Panc1 (cell line): ENCODE data around the gene DNAJB5. TPM values are rescaled to one million over a fixed set of nuclear protein-coding genes. Genes with fewer than 3 reads are reported as not detected.

Experiments
- ATAC-seq: fragments of 200-7000 bp; cut with Tn5 transposase; 2 replicates; pipeline ENCODE4 v1.9.1; 2020; ENCODE audit warnings: mild to moderate bottlenecking, moderate library complexity
- BruUV-seq: library from RNA; stranded (reverse); fragments of 400-500 nt; replicated peaks from 2 replicates; lab custom pipeline; 2021; lab: Mats Ljungman, UMichigan
- CTCF ChIA-PET: fragments of 300-600 bp; sonication (Branson Sonifier 250); formaldehyde crosslinking; loops from one replicate; lab custom pipeline; 2022; ENCODE audit warnings: antibody characterized with exemption; lab: Charles Lee
- POLR2A ChIA-PET: fragments of 300-600 bp; sonication (Branson Sonifier 250); formaldehyde crosslinking; loops from one replicate; lab custom pipeline; 2022; ENCODE audit warnings: antibody characterized with exemption; lab: Charles Lee
- DNase-seq: peaks from one replicate; pipeline ENCODE4 v3.0.0-alpha.2; 2010; ENCODE audit warnings: low read depth, low spot score
- H3K27ac ChIP-seq: 2 replicates; pipeline ENCODE4 v1.5.1; 2011; ENCODE audit warnings: mild to moderate bottlenecking, low read length, inconsistent platforms
- H3K27me3 ChIP-seq: fragments of 200-500 bp; sonication (Bioruptor generic); 2 replicates; pipeline ENCODE4 v1.6.0; 2014; ENCODE audit warnings: low read length, inconsistent platforms; ENCODE audit not compliant: control insufficient read depth, insufficient read depth
- H3K36me3 ChIP-seq: fragments of 200-500 bp; sonication (Bioruptor generic); 2 replicates; pipeline ENCODE4 v1.5.1; 2014; ENCODE audit warnings: inconsistent platforms, mild to moderate bottlenecking, low read length, moderate library complexity; ENCODE audit not compliant: control insufficient read depth, insufficient read depth
- H3K4me1 ChIP-seq: 2 replicates; pipeline ENCODE4 v1.5.1; 2011; ENCODE audit warnings: inconsistent platforms, mild to moderate bottlenecking, low read length, moderate library complexity; ENCODE audit not compliant: control insufficient read depth, insufficient read depth
- H3K4me3 ChIP-seq, 2 experiments: 2 replicates each; pipeline ENCODE4 v1.5.1; 2011 to 2012; ENCODE audit warnings: low read depth in 2 of 2, low read length in 2 of 2, mild to moderate bottlenecking in 2 of 2, inconsistent platforms in 1 of 2, moderate library complexity in 1 of 2
- H3K9me3 ChIP-seq: fragments of 200-500 bp; sonication (Bioruptor generic); 2 replicates; pipeline ENCODE4 v1.5.1; 2014; ENCODE audit warnings: low read depth, mild to moderate bottlenecking, inconsistent platforms, low read length, moderate library complexity; ENCODE audit not compliant: control insufficient read depth, insufficient read depth
- POLR2AphosphoS5 ChIP-seq: IDR thresholded peaks from 2 replicates; pipeline ENCODE4 v1.6.1; 2012; ENCODE audit warnings: mild to moderate bottlenecking, low read depth, low read length, moderate library complexity
- SIN3A ChIP-seq: IDR thresholded peaks from 2 replicates; pipeline ENCODE4 v1.6.1; 2012; ENCODE audit warnings: low read depth, mild to moderate bottlenecking, low read length, moderate library complexity, borderline replicate concordance; ENCODE audit not compliant: insufficient read depth
- TCF7L2 ChIP-seq: IDR thresholded peaks from 2 replicates; pipeline ENCODE4 v1.6.1; 2011; ENCODE audit warnings: mild to moderate bottlenecking, low read depth, low read length, inconsistent platforms
- in situ Hi-C: cut with HindIII; loops from 2 replicates; pipeline ENCODE4 v1.10.0; 2016; ENCODE audit warnings: low sequenced_read_pairs, low pct_unique_long_range_greater_than_20kb
- intact Hi-C: fragments of 100-400 bp; cut with micrococcal nuclease; formaldehyde crosslinking; loops from one replicate; pipeline ENCODE4 v1.10.0; 2022; ENCODE audit not compliant: unreplicated experiment
- total RNA-seq: library from RNA; stranded (reverse); gene quantifications from one replicate; pipeline ENCODE4 v1.2.1, GENCODE V29; 2021; ENCODE audit not compliant: unreplicated experiment
- TF ChIP-seq, protein P1 (sequence below): fragments of 450-650 bp; IDR thresholded peaks from 2 replicates; pipeline ENCODE4 v1.5.1; 2017; ENCODE audit warnings: mild to moderate bottlenecking
- TF ChIP-seq, protein P2 (sequence below), 2 experiments: IDR thresholded peaks; 2 replicates each; pipeline ENCODE4 v1.6.1; 2011 to 2012; ENCODE audit warnings: low read depth in 2 of 2, control low read depth in 1 of 2, low read length in 1 of 2, mild to moderate bottlenecking in 1 of 2, moderate library complexity in 1 of 2; ENCODE audit not compliant: insufficient read depth in 1 of 2

Gene DNAJB5
- total RNA-seq, 1 experiment from 2014 or later, result 9.7 TPM

DNA sequence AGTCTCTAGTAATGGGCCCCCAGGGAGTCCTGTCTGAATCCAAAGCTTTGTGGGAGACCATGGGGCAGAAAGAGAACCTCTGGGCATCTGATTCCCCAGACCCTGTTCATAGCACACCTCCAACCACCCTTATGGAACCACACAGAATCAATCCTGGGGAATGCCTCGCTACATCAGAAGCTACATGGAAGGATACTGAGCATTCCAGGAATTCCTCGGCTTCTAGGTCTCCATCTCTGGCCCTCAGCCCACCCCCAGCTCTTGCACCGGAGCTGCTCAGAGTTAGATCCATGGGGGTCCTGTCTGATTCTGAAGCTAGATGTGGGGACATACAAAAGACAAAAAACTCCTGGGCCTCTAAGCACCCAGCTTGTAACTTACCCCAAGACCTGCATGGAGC lies 54.5 kb downstream of the DNAJB5 start:
- intact Hi-C loops (no loop called here), in situ Hi-C loops (no loop called here)
- ATAC-seq (no peak), DNase-seq (no peak)
- ChIA-PET POLR2A (no interaction called here), CTCF (no interaction called here)
- Histone ChIP-seq H3K9me3 (no peaks in the 10 kb centered on the region), H3K4me3 (no peak overlapping the region), H3K36me3 (0 out of 2 replicates have a peak, but pooled peaks cover 4% of the 10 kb centered on the region), H3K4me1 (no peaks in the 10 kb centered on the region), H3K27me3 (no peaks in the 10 kb centered on the region), H3K27ac (no peak overlapping the region)
- TF ChIP-seq, protein P1, sequence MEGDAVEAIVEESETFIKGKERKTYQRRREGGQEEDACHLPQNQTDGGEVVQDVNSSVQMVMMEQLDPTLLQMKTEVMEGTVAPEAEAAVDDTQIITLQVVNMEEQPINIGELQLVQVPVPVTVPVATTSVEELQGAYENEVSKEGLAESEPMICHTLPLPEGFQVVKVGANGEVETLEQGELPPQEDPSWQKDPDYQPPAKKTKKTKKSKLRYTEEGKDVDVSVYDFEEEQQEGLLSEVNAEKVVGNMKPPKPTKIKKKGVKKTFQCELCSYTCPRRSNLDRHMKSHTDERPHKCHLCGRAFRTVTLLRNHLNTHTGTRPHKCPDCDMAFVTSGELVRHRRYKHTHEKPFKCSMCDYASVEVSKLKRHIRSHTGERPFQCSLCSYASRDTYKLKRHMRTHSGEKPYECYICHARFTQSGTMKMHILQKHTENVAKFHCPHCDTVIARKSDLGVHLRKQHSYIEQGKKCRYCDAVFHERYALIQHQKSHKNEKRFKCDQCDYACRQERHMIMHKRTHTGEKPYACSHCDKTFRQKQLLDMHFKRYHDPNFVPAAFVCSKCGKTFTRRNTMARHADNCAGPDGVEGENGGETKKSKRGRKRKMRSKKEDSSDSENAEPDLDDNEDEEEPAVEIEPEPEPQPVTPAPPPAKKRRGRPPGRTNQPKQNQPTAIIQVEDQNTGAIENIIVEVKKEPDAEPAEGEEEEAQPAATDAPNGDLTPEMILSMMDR, result no peak
- TF ChIP-seq, protein P2, sequence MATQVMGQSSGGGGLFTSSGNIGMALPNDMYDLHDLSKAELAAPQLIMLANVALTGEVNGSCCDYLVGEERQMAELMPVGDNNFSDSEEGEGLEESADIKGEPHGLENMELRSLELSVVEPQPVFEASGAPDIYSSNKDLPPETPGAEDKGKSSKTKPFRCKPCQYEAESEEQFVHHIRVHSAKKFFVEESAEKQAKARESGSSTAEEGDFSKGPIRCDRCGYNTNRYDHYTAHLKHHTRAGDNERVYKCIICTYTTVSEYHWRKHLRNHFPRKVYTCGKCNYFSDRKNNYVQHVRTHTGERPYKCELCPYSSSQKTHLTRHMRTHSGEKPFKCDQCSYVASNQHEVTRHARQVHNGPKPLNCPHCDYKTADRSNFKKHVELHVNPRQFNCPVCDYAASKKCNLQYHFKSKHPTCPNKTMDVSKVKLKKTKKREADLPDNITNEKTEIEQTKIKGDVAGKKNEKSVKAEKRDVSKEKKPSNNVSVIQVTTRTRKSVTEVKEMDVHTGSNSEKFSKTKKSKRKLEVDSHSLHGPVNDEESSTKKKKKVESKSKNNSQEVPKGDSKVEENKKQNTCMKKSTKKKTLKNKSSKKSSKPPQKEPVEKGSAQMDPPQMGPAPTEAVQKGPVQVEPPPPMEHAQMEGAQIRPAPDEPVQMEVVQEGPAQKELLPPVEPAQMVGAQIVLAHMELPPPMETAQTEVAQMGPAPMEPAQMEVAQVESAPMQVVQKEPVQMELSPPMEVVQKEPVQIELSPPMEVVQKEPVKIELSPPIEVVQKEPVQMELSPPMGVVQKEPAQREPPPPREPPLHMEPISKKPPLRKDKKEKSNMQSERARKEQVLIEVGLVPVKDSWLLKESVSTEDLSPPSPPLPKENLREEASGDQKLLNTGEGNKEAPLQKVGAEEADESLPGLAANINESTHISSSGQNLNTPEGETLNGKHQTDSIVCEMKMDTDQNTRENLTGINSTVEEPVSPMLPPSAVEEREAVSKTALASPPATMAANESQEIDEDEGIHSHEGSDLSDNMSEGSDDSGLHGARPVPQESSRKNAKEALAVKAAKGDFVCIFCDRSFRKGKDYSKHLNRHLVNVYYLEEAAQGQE (IDR thresholded peaks at IDR 0.05; ENCODE audit: insufficient read depth in 1 of 2, low read depth in 2 of 2, low read length in 1 of 2), result no peak
- TF ChIP-seq TCF7L2 (no peak), SIN3A (no peak), POLR2AphosphoS5 (no peak)
- no TSS peak for BruUV-seq

Other genes starting within 250 kb of the DNAJB5 start
- 0.08 TPM for gene PHF24, start 31.5 kb upstream of the DNAJB5 start, total RNA-seq
- 472 TPM for gene VCP, start 82.9 kb downstream of the DNAJB5 start, total RNA-seq
- gene FANCG, start 90.2 kb downstream of the DNAJB5 start, total RNA-seq, result 73.8 TPM
- 58.7 TPM for gene PIGO, start 106.8 kb downstream of the DNAJB5 start, total RNA-seq
- 264 TPM for gene STOML2, start 113.4 kb downstream of the DNAJB5 start, total RNA-seq
- 23.6 TPM for gene ATOSB, start 126.1 kb downstream of the DNAJB5 start, total RNA-seq
- gene UNC13B, start 172.3 kb downstream of the DNAJB5 start, total RNA-seq, result 35.2 TPM